Measurements from ENCODE around the gene DDX20. TPM values are rescaled to one million over a fixed set of nuclear protein-coding genes. Genes with fewer than 3 reads are reported as not detected.
A peak's percentile ranks its signal among the peaks of the same experiment; 100 is the strongest.

The DDX20 gene
- 22.8 and 37.8 TPM in 2 replicates for total RNA-seq (2014; rRNA removed; shearing (Covaris generic))

- Histone ChIP-seq H3K36me3 (peaks cover 31% of the 10 kb centered on the region), H3K4me1 (replicated peaks) (peaks cover 14% of the 10 kb centered on the region), H3K27ac (peak within 1 kb of the TSS; percentile 73), H3K27me3 (replicated peaks) (no peaks in the 10 kb centered on the region), H3K9me3 (replicated peaks) (no peaks in the 10 kb centered on the region), H3K4me3 (peak within 1 kb of the TSS; percentile 84)
- DNase-seq (ENCODE audit: low read depth in 1 of 2, low spot score in 2 of 2): peak; percentile 92 to 98
Measured at GRCh38 chr1:111755331-111756123, at the start of gene DDX20. Gene DDX20 (plus strand): TSS chr1:111755901. CDS start chr1:111755925, 24 bp downstream.

GRCh38 chr1:111706921-111707320 lies 48.8 kb upstream of the DDX20 start:
- peak overlapping the region; percentile 73 for H3K27ac ChIP-seq
- no peaks in the 10 kb centered on the region for H3K9me3 ChIP-seq (replicated peaks)
- DNase-seq (ENCODE audit: low read depth in 1 of 2, low spot score in 2 of 2): peak in 1 of 2 experiments; percentile 67
- peaks cover 19% of the 10 kb centered on the region for H3K36me3 ChIP-seq
- no peaks in the 10 kb centered on the region for H3K27me3 ChIP-seq (replicated peaks)
- H3K4me1 ChIP-seq (replicated peaks): peaks cover 59% of the 10 kb centered on the region
- no peak overlapping the region for H3K4me3 ChIP-seq

- Histone ChIP-seq H3K4me1 (replicated peaks) (peaks cover 59% of the 10 kb centered on the region), H3K36me3 (peaks cover 18% of the 10 kb centered on the region), H3K9me3 (replicated peaks) (no peaks in the 10 kb centered on the region), H3K27me3 (replicated peaks) (no peaks in the 10 kb centered on the region), H3K4me3 (no peak overlapping the region), H3K27ac (peak overlapping the region; percentile 73)
- DNase-seq (ENCODE audit: low read depth in 1 of 2, low spot score in 2 of 2): peak; percentile 84
Measured at GRCh38 chr1:111707906-111708305, 47.8 kb upstream of the DDX20 start.

GRCh38 chr1:111709986-111710385 lies 45.7 kb upstream of the DDX20 start:
- no peak overlapping the region for H3K4me3 ChIP-seq
- H3K27me3 ChIP-seq (replicated peaks): no peaks in the 10 kb centered on the region
- H3K9me3 ChIP-seq (replicated peaks): no peaks in the 10 kb centered on the region
- H3K36me3 ChIP-seq: peaks cover 11% of the 10 kb centered on the region
- no peak overlapping the region for H3K27ac ChIP-seq
- H3K4me1 ChIP-seq (replicated peaks): peaks cover 50% of the 10 kb centered on the region
- DNase-seq (ENCODE audit: low read depth in 1 of 2, low spot score in 2 of 2): no peak

- H3K4me3 ChIP-seq: no peak overlapping the region
- H3K4me1 ChIP-seq (replicated peaks): peaks cover 26% of the 10 kb centered on the region
- H3K27me3 ChIP-seq (replicated peaks): no peaks in the 10 kb centered on the region
- no peak overlapping the region for H3K27ac ChIP-seq
- no peaks in the 10 kb centered on the region; the same call in 1 of the 2 replicates for H3K36me3 ChIP-seq
- DNase-seq (ENCODE audit: low read depth in 1 of 2, low spot score in 2 of 2): no peak
- H3K9me3 ChIP-seq (replicated peaks): no peaks in the 10 kb centered on the region
Measured at GRCh38 chr1:111716333-111716732, 39.4 kb upstream of the DDX20 start.

- Histone ChIP-seq H3K27me3 (replicated peaks) (no peaks in the 10 kb centered on the region), H3K9me3 (replicated peaks) (no peaks in the 10 kb centered on the region), H3K4me3 (no peak overlapping the region), H3K4me1 (replicated peaks) (peaks cover 37% of the 10 kb centered on the region), H3K27ac (no peak overlapping the region), H3K36me3 (no peaks in the 10 kb centered on the region; the same call in 1 of the 2 replicates)
- DNase-seq (ENCODE audit: low read depth in 1 of 2, low spot score in 2 of 2): no peak
Measured at GRCh38 chr1:111717450-111717849, 38.3 kb upstream of the DDX20 start.

GRCh38 chr1:111719135-111719534 lies 36.6 kb upstream of the DDX20 start:
- DNase-seq (ENCODE audit: low read depth in 1 of 2, low spot score in 2 of 2): no peak
- H3K27ac ChIP-seq: no peak overlapping the region

GRCh38 chr1:111719674-111720132 lies 36.0 kb upstream of the DDX20 start:
- no peaks in the 10 kb centered on the region for H3K9me3 ChIP-seq (replicated peaks)
- H3K27me3 ChIP-seq (replicated peaks): no peaks in the 10 kb centered on the region
- H3K36me3 ChIP-seq: peaks cover 6% of the 10 kb centered on the region
- H3K4me3 ChIP-seq: no peak overlapping the region
- H3K4me1 ChIP-seq (replicated peaks): peaks cover 43% of the 10 kb centered on the region
- peak overlapping the region; percentile 88 for H3K27ac ChIP-seq
- DNase-seq (ENCODE audit: low read depth in 1 of 2, low spot score in 2 of 2): peak; percentile 90 to 92

More at GRCh38 chr1:111719135-111719534, 36.6 kb upstream of the DDX20 start:
- H3K27me3 ChIP-seq (replicated peaks): no peaks in the 10 kb centered on the region
- peaks cover 43% of the 10 kb centered on the region for H3K4me1 ChIP-seq (replicated peaks)
- no peak overlapping the region for H3K4me3 ChIP-seq
- peaks cover 3% of the 10 kb centered on the region for H3K36me3 ChIP-seq
- H3K9me3 ChIP-seq (replicated peaks): no peaks in the 10 kb centered on the region

- Histone ChIP-seq H3K36me3 (peaks cover 6% of the 10 kb centered on the region), H3K4me3 (no peak overlapping the region), H3K4me1 (replicated peaks) (peaks cover 49% of the 10 kb centered on the region), H3K27me3 (replicated peaks) (no peaks in the 10 kb centered on the region), H3K27ac (peak overlapping the region; percentile 88), H3K9me3 (replicated peaks) (no peaks in the 10 kb centered on the region)
- peak; percentile 84 to 85 for DNase-seq (ENCODE audit: low read depth in 1 of 2, low spot score in 2 of 2)
Measured at GRCh38 chr1:111720274-111720976, 35.3 kb upstream of the DDX20 start.

GRCh38 chr1:111720977-111721786 lies 34.5 kb upstream of the DDX20 start:
- no peaks in the 10 kb centered on the region for H3K27me3 ChIP-seq (replicated peaks)
- H3K4me3 ChIP-seq: no peak overlapping the region
- DNase-seq (ENCODE audit: low read depth in 1 of 2, low spot score in 2 of 2): no peak
- peaks cover 56% of the 10 kb centered on the region for H3K4me1 ChIP-seq (replicated peaks)
- no peaks in the 10 kb centered on the region for H3K9me3 ChIP-seq (replicated peaks)
- H3K36me3 ChIP-seq: peaks cover 6% of the 10 kb centered on the region; the same call in 1 of the 2 replicates
- peak overlapping the region; percentile 88 for H3K27ac ChIP-seq

GRCh38 chr1:111723091-111723806 lies 32.5 kb upstream of the DDX20 start:
- Histone ChIP-seq H3K27ac (no peak overlapping the region), H3K27me3 (replicated peaks) (no peaks in the 10 kb centered on the region), H3K9me3 (replicated peaks) (no peaks in the 10 kb centered on the region), H3K36me3 (peaks cover 17% of the 10 kb centered on the region), H3K4me3 (no peak overlapping the region), H3K4me1 (replicated peaks) (peaks cover 56% of the 10 kb centered on the region)
- DNase-seq (ENCODE audit: low read depth in 1 of 2, low spot score in 2 of 2): no peak

- H3K36me3 ChIP-seq: peaks cover 17% of the 10 kb centered on the region
- H3K4me1 ChIP-seq (replicated peaks): peaks cover 55% of the 10 kb centered on the region
- no peaks in the 10 kb centered on the region for H3K9me3 ChIP-seq (replicated peaks)
- DNase-seq (ENCODE audit: low read depth in 1 of 2, low spot score in 2 of 2): no peak
- H3K27ac ChIP-seq: no peak overlapping the region
- no peak overlapping the region for H3K4me3 ChIP-seq
- H3K27me3 ChIP-seq (replicated peaks): no peaks in the 10 kb centered on the region
Measured at GRCh38 chr1:111723871-111724270, 31.8 kb upstream of the DDX20 start.

GRCh38 chr1:111725192-111725591 lies 30.5 kb upstream of the DDX20 start:
- no peaks in the 10 kb centered on the region for H3K9me3 ChIP-seq (replicated peaks)
- peaks cover 41% of the 10 kb centered on the region for H3K4me1 ChIP-seq (replicated peaks)
- H3K27ac ChIP-seq: no peak overlapping the region
- H3K4me3 ChIP-seq: no peak overlapping the region
- H3K36me3 ChIP-seq: peaks cover 19% of the 10 kb centered on the region
- no peak for DNase-seq (ENCODE audit: low read depth in 1 of 2, low spot score in 2 of 2)
- H3K27me3 ChIP-seq (replicated peaks): no peaks in the 10 kb centered on the region

Measured in SJSA1 (cell line).